ENCODE data around the gene GLIS2.

Gene GLIS2

GRCh38 chr16:4370151-4370550 is 54.3 kb downstream of the GLIS2 start:
- DNase-seq (ENCODE audit: low read depth in 2 of 2): no peak

GRCh38 chr16:4370570-4371356 is 54.9 kb downstream of the GLIS2 start:
- DNase-seq (ENCODE audit: low read depth in 2 of 2): no peak

- peak; percentile 41 to 43 for DNase-seq (ENCODE audit: low read depth in 2 of 2)
Observed at GRCh38 chr16:4371357-4372000, 55.6 kb downstream of the GLIS2 start, which contains the start of gene VASN. VASN (plus strand) TSS chr16:4371848; CDS start chr16:4380878, 9,030 bp downstream.

- no peak for DNase-seq (ENCODE audit: low read depth in 2 of 2)
Observed at GRCh38 chr16:4372001-4372577, 56.2 kb downstream of the GLIS2 start.

GRCh38 chr16:4372578-4373355 is 56.9 kb downstream of the GLIS2 start:
- no peak for DNase-seq (ENCODE audit: low read depth in 2 of 2)

- DNase-seq (ENCODE audit: low read depth in 2 of 2): no peak
Observed at GRCh38 chr16:4373356-4373908, 57.6 kb downstream of the GLIS2 start.

GRCh38 chr16:4373909-4374742 is 58.3 kb downstream of the GLIS2 start:
- DNase-seq (ENCODE audit: low read depth in 2 of 2): no peak

GRCh38 chr16:4375717-4376116 is 59.9 kb downstream of the GLIS2 start:
- DNase-seq (ENCODE audit: low read depth in 2 of 2): no peak

- no peak for DNase-seq (ENCODE audit: low read depth in 2 of 2)
Observed at GRCh38 chr16:4376126-4376892, 60.4 kb downstream of the GLIS2 start.

GRCh38 chr16:4376893-4377572 is 61.2 kb downstream of the GLIS2 start:
- DNase-seq (ENCODE audit: low read depth in 2 of 2): no peak

- no peak for DNase-seq (ENCODE audit: low read depth in 2 of 2)
Observed at GRCh38 chr16:4377573-4378154, 61.8 kb downstream of the GLIS2 start.

- no peak for DNase-seq (ENCODE audit: low read depth in 2 of 2)
Observed at GRCh38 chr16:4378161-4378666, 62.3 kb downstream of the GLIS2 start.

GRCh38 chr16:4378999-4379690 is 63.3 kb downstream of the GLIS2 start:
- DNase-seq (ENCODE audit: low read depth in 2 of 2): no peak

GRCh38 chr16:4380119-4381063 is 64.5 kb downstream of the GLIS2 start:
- DNase-seq (ENCODE audit: low read depth in 2 of 2): no peak

GRCh38 chr16:4381072-4381934 is 65.4 kb downstream of the GLIS2 start:
- DNase-seq (ENCODE audit: low read depth in 2 of 2): no peak

Data from stimulated activated CD8-positive, alpha-beta memory T cell treated with anti-CD3 and anti-CD28 coated beads, Interleukin-15, amount 100 ng/mL, for 4 hours (primary cell).